Raji (cell line): ENCODE results near the gene TUT1.

Experiments
- POLR2A ChIP-seq: IDR thresholded peaks from 2 replicates; pipeline ENCODE4 v1.6.1; 2011; ENCODE audit warnings: low read depth, low read length, control low read depth; ENCODE audit not compliant: insufficient read depth

Gene TUT1

GRCh38 chr11:62540804-62541701, 50.3 kb downstream of the TUT1 start:
- no peak for TF ChIP-seq POLR2A

- TF ChIP-seq POLR2A, result no peak
Measured at GRCh38 chr11:62539238-62539925, 51.9 kb downstream of the TUT1 start.

GRCh38 chr11:62538470-62539237, 52.7 kb downstream of the TUT1 start:
- TF ChIP-seq POLR2A, result no peak

- no peak for TF ChIP-seq POLR2A
Measured at GRCh38 chr11:62536301-62536957, 54.9 kb downstream of the TUT1 start.

GRCh38 chr11:62535802-62536201, 55.5 kb downstream of the TUT1 start:
- no peak for TF ChIP-seq POLR2A

- no peak for TF ChIP-seq POLR2A
Measured at GRCh38 chr11:62534779-62535545, 56.4 kb downstream of the TUT1 start.

GRCh38 chr11:62532096-62532495, 59.2 kb downstream of the TUT1 start:
- no peak for TF ChIP-seq POLR2A
